GM12892 (cell line): ENCODE measurements around the gene STX19.

Experiments used
- POLR2A ChIP-seq: IDR thresholded peaks from 2 replicates; pipeline ENCODE4 v1.6.1; 2011; ENCODE audit warnings: low read depth, low read length, control low read depth
- POLR2AphosphoS5 ChIP-seq: IDR thresholded peaks from 2 replicates; pipeline ENCODE4 v1.6.1; 2011; ENCODE audit warnings: low read depth, low read length, control low read depth
- TAF1 ChIP-seq: IDR thresholded peaks from 2 replicates; pipeline ENCODE4 v1.6.1; 2011; ENCODE audit warnings: low read depth, mild to moderate bottlenecking, control low read depth, low read length, borderline replicate concordance

DNA sequence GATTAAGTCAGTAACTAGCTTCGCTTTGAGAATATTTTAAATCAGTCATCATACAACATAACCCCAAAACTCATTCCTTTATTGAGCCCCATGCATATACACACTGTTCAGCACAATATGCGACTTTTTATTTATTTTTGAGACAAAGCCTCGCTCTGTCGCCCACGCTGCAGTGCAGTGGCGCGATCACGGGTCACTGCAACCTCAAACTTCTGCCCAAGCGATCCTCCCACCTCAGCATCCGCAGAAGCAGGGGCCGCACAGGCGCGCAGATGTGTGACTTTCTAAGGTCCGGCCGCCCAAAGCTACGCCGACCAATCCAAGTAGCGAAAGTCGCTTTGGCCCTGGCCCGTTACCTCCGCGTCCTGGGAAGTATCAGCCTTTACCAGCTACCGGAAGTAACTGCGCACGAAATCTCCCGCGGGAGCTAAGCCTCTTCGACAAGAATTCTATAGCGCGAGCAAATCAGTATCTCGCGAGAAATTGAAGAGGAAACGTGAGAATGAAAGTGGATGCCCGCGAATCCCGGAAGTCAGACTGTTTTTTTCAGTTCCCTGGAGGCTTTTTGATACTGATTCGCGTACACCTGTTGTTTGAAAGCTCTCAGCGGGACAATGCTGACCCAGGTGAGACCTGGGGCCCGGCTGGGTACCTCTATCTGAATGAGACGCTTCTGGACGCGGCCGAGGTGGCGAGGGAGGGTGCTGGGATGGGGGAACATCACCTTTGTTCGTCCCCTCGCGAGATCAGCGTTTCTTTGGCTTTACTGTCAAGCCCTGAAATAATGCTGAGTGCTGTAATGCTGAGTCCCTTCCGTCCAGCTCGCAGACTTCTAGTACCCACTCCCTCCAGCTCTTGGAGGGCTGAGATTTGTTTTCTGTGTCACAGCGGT, 34.4 kb upstream of the STX19 start, which contains the start of the genes DHFR2 and NSUN3:
- peak; percentile 77 for TF ChIP-seq POLR2A
- peak; percentile 67 for TF ChIP-seq POLR2AphosphoS5
- TF ChIP-seq TAF1 = no peak; the same call in 1 of the 2 replicates
